CD4-positive, alpha-beta T cell treated with Interleukin-15 for 1 hour (primary cell): ENCODE measurements around the gene ZFP2.
"Not testable (repeated sequence)": the region's sequence is repeated elsewhere in the genome, so short reads cannot be mapped to it uniquely, and the experiment has no call there.

ENCODE experiments used
- DNase-seq: peaks from one replicate; pipeline ENCODE4 v3.0.0-alpha.2; 2020

Gene ZFP2

GRCh38 chr5:178895615-178896571, at the start of gene ZFP2:
Gene ZFP2 (plus strand): TSS chr5:178895913. CDS start chr5:178931314, 35,401 bp downstream.
- no peak for DNase-seq

DNA sequence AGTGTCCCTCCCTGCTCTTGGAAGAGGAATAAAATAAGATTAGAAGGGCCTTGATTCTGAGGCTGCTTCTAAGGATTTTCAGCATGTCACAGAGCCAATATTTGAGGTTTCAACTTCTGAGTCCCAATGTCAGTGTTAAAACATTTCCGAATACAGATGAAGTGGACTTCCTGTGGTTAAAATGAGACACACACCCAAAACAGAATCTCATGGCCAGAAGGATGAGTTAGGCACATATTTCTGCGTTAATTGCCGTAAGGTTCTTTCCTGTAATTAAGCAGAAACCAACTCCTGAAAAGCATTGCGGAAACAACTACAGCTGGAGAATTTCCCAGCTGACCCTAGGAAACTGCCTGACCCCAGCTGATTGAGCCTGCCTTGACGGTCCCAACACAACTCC, 46.4 kb upstream of the ZFP2 start:
- DNase-seq: no peak

GRCh38 chr5:178851951-178852350, 43.8 kb upstream of the ZFP2 start:
- DNase-seq: no peak

DNA sequence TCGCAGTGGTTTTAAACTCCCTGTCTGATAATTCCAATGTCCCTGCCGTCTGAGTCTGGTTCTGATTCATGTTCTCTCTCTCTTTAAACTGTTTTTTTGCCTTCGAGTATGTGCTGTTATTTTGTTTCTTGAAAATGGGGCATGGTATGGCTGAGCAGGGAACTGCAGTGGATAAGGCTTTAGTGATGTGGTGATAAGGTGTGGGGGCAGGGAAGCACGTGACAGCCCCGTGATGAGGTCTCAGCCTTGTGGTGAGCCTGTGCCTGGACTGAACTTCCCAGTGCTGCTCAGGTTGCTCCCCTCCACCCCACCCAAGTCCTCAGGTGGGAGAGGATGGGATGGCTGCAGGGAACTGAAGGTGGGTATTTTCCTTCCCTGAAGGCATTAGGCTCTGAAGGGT, 41.4 kb upstream of the ZFP2 start:
- no peak for DNase-seq

- peak; percentile 90 for DNase-seq
These were observed 35.8 kb upstream of the ZFP2 start, which contains the start of gene ZNF354B for GRCh38 chr5:178859625-178860521. Gene ZNF354B (plus strand): TSS chr5:178859953. CDS start chr5:178861048, 1,095 bp downstream.

DNA sequence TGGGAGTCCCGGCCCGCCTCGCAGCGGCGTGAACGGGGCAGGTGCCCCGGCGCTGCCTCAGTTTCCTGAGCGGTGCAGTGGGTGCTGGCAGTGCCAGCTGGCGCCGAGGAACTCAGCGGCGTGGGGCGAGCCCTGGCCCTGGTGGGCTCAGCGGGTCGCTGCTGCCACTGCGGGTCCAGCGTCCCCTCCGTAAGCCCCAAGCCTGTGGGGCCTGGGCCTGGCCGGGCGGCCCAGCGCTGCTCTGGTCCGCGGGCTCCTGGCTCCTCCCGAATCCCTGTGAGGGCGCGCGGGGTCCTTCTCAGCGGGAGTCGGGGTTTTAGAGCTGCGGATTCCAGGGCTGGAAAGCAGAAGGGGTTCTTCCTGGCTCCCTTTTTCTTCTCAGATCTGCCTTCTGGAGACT, 35.1 kb upstream of the ZFP2 start:
- not testable (repeated sequence) for DNase-seq

DNA sequence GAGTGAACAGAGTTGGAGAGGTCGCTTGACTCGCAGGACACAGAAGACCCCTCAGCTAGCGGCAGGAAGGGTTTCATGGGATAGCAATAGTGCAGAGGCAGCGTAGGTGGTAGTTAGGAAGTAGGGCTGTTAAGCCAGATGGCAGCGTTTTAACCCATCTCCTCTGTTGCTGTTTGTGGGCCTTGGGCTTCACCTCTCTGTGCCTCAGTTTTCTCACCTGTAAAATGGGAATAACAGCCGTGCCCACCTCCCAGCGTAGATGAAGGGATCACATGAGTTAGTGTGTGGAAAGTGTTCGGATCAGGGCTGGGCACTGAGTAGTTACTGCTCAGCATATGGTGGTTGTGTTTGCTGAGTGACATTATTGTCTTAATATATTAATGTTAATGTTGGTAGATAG, 34.1 kb upstream of the ZFP2 start:
- no peak for DNase-seq

- no peak for DNase-seq
These were observed 28.8 kb upstream of the ZFP2 start for GRCh38 chr5:178866946-178867345.

- DNase-seq: no peak
These were observed 26.1 kb upstream of the ZFP2 start for GRCh38 chr5:178869577-178869976.

GRCh38 chr5:178870411-178870810, 25.3 kb upstream of the ZFP2 start:
- DNase-seq: no peak

GRCh38 chr5:178872302-178872701, 23.4 kb upstream of the ZFP2 start:
- no peak for DNase-seq

GRCh38 chr5:178883115-178883694, 12.5 kb upstream of the ZFP2 start:
- not testable (repeated sequence) for DNase-seq

DNA sequence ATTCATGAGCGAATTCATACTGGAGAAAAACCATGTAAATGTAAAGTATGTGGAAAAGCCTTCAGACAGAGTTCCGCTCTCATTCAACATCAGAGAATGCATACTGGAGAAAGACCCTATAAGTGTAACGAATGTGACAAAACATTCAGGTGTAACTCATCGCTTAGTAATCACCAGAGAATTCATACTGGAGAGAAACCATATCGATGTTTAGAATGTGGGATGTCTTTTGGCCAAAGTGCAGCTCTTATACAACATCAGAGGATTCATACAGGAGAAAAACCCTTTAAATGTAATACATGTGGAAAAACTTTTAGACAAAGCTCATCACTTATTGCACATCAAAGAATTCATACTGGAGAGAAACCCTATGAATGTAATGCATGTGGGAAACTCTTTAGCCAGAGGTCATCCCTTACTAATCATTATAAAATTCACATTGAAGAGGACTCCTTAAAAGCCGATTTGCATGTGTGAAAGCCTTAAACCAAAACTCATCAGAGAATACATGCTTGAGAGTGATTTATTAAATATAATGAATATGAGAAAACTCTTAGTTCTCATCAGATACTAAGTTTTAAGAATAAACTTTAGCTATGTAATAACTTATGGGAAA, 11.8 kb upstream of the ZFP2 start:
- DNase-seq: no peak

- DNase-seq: no peak
These were observed 3.6 kb downstream of the ZFP2 start for GRCh38 chr5:178899289-178899688.

DNA sequence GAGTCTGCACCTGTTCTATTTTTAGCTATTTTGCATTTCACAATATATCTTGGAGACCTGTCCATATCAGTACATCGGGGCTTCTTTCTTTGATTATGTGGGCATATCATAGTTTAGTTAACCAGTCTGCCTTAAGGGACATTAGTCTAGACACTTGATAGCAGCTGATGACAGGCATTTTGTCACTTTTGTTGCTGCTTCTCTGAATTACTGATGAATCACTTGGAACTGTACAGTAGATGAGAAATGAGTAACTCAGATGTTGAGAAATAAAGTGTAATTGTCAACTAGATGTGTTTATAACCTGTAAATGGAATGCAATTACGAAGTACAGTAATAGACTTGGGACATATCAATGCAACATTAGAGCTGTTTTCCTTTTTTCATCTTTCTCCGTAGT, 7.1 kb downstream of the ZFP2 start:
- DNase-seq: no peak

- no peak for DNase-seq
These were observed 36.4 kb downstream of the ZFP2 start for GRCh38 chr5:178931846-178932760.

GRCh38 chr5:178940569-178941360, 45.1 kb downstream of the ZFP2 start, which contains the start of gene ZNF454:
Gene ZNF454 (plus strand): TSS chr5:178941198. CDS start chr5:178942792, 1,594 bp downstream.
- no peak for DNase-seq

DNA sequence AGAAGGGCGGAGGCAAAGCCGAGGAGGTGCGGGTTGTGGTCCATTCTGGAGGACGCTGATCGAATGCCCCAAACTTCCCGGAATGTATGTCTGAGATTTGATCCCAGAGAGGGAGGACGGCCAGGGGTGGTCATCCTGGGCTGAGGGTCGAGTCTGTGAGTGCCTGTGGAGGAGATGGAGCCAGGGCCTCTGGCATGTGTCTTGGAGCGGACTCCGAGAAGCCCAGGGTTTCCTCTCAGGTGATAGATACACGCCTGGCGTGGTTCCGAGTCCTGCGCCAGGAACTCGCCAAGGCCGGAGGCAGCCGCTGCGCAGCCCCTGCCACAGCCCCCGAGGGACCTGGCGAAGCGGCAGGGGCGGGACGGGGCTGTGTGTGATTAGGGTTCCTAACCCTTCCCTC, 45.6 kb downstream of the ZFP2 start:
- no peak for DNase-seq

- DNase-seq: no peak
These were observed 69.8 kb downstream of the ZFP2 start for GRCh38 chr5:178965465-178966055.

DNA sequence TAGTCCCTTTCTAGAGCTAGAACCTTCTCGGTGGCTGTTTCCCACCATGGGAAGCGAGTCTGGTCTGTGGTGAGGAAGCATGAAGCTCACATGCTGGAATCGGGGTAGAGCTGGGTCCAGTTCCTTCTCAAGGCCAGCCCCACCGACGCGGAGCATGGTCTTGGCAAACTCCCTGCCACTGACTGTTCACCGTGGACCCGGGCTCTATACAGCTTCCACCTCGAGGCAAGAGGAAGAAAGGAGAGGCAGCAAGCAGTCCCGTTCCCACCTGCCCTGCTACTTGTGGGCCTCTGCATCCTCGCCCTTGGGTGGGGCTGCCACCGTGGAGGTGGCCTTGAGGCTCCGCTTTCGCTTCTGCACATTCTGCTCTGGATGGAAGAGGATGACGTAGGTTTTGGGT, 85.7 kb downstream of the ZFP2 start:
- no peak for DNase-seq
